SK-N-SH (cell line): Measurements from ENCODE around the gene MAX. TPM values are rescaled to one million over a fixed set of nuclear protein-coding genes. Genes with fewer than 3 reads are reported as not detected.

Experiments used
- CTCF ChIA-PET: fragments of 300-600, 350-600 bp; formaldehyde crosslinking; extraction: SDS; loops from one replicate; lab custom pipeline; 2021; lab: Yijun Ruan, JAX
- POLR2A ChIA-PET: fragments of 350-600 bp; sonication (Branson Sonifier 250); formaldehyde crosslinking; extraction: SDS; loops from one replicate; lab custom pipeline; 2020; ENCODE audit warnings: antibody characterized with exemption, inconsistent platforms; lab: Yijun Ruan, JAX
- DNase-seq: peaks from one replicate; pipeline ENCODE4 v3.0.0; 2012
- H2AFZ ChIP-seq: fragments of 200-600 bp; sonication (generic); 2 replicates; pipeline ENCODE4 v1.8.1; 2016; ENCODE audit warnings: antibody characterized with exemption, mild to moderate bottlenecking, low read depth
- H3F3A ChIP-seq: fragments of 200-600 bp; sonication (generic); replicated peaks from 2 replicates; pipeline ENCODE3; 2016; ENCODE audit warnings: antibody characterized with exemption, mild to moderate bottlenecking; ENCODE audit not compliant: insufficient read depth
- H3K27ac ChIP-seq, 2 experiments: fragments of 200-500 bp in 1 of 2; fragments of 200-600 bp in 1 of 2; sonication (Bioruptor generic) in 1 of 2; sonication (generic), shearing (Covaris generic) in 1 of 2; 2 replicates each; pipeline versions ENCODE4 v1.5.1 to v1.6.1; 2014 to 2016; ENCODE audit warnings: low read depth in 2 of 2, inconsistent platforms in 1 of 2, low read length in 1 of 2, mild to moderate bottlenecking in 1 of 2, mixed read lengths in 1 of 2
- H3K27me3 ChIP-seq: fragments of 200-600 bp; sonication (generic), shearing (Covaris generic); 2 replicates; pipeline ENCODE4 v1.6.1; 2016; ENCODE audit warnings: mixed run types; ENCODE audit not compliant: insufficient read depth
- H3K36me3 ChIP-seq, 2 experiments: fragments of 200-500 bp in 1 of 2; fragments of 200-600 bp in 1 of 2; sonication (Bioruptor generic) in 1 of 2; sonication (generic) in 1 of 2; replicated peaks in 1 of 2; 2 replicates each; pipeline versions ENCODE3 to v1.5.1; 2014 to 2016; ENCODE audit warnings: low read length in 1 of 2, mild to moderate bottlenecking in 1 of 2; ENCODE audit not compliant: insufficient read depth in 2 of 2, control insufficient read depth in 1 of 2
- H3K4me1 ChIP-seq, 2 experiments: fragments of 200-500 bp in 1 of 2; fragments of 200-600 bp in 1 of 2; sonication (Bioruptor generic) in 1 of 2; sonication (generic), shearing (Covaris generic) in 1 of 2; 2 replicates each; pipeline versions ENCODE4 v1.5.1 to v1.6.1; 2014 to 2016; ENCODE audit warnings: low read depth in 1 of 2, low read length in 1 of 2, mixed run types in 1 of 2; ENCODE audit not compliant: insufficient read depth in 2 of 2, control insufficient read depth in 1 of 2
- H3K4me2 ChIP-seq: fragments of 200-600 bp; sonication (generic), shearing (Covaris generic); 2 replicates; pipeline ENCODE4 v1.6.1; 2017; ENCODE audit warnings: mixed run types
- H3K4me3 ChIP-seq, 2 experiments: fragments of 200-500 bp in 1 of 2; fragments of 200-600 bp in 1 of 2; sonication (Bioruptor generic) in 1 of 2; sonication (generic), shearing (Covaris generic) in 1 of 2; 2 replicates each; pipeline versions ENCODE4 v1.5.1 to v1.8.1; 2014 to 2016; ENCODE audit warnings: low read depth in 2 of 2, inconsistent platforms in 1 of 2, low read length in 1 of 2, mild to moderate bottlenecking in 1 of 2, mixed read lengths in 1 of 2, moderate library complexity in 1 of 2
- H3K79me2 ChIP-seq: fragments of 200-600 bp; sonication (generic); 2 replicates; pipeline ENCODE4 v1.8.1; 2017; ENCODE audit warnings: mild to moderate bottlenecking; ENCODE audit not compliant: insufficient read depth
- H3K9ac ChIP-seq: fragments of 200-600 bp; sonication (generic); 2 replicates; pipeline ENCODE4 v1.6.1; 2017; ENCODE audit warnings: mixed run types
- H3K9me2 ChIP-seq: fragments of 200-600 bp; sonication (generic); 2 replicates; pipeline ENCODE4 v1.6.1; 2017; ENCODE audit warnings: mixed run types
- H3K9me3 ChIP-seq: fragments of 200-600 bp; sonication (generic); 2 replicates; pipeline ENCODE4 v1.6.1; 2017; ENCODE audit warnings: mixed run types, mild to moderate bottlenecking, moderate library complexity
- H4K20me1 ChIP-seq: fragments of 200-600 bp; sonication (generic); 2 replicates; pipeline ENCODE4 v1.6.1; 2017; ENCODE audit warnings: mild to moderate bottlenecking, mixed run types; ENCODE audit not compliant: insufficient read depth
- CTCF ChIP-seq: fragments of 200-600 bp; sonication (generic); IDR thresholded peaks from 2 replicates; pipeline ENCODE4 v1.6.1; 2017; ENCODE audit warnings: antibody characterized with exemption, mild to moderate bottlenecking, moderate library complexity
- ELF1 ChIP-seq: IDR thresholded peaks from 2 replicates; pipeline ENCODE4 v1.4.0; 2012
- EZH2phosphoT487 ChIP-seq: fragments of 200-600 bp; sonication (generic); IDR thresholded peaks from 2 replicates; pipeline ENCODE4 v1.6.1; 2017; ENCODE audit warnings: low read depth, mixed run types, mild to moderate bottlenecking, antibody characterized with exemption, moderate library complexity, borderline replicate concordance
- FOXJ3 ChIP-seq: sonication (generic); formaldehyde crosslinking; IDR thresholded peaks from 2 replicates; pipeline ENCODE4 v1.5.1; 2020; ENCODE audit warnings: mild to moderate bottlenecking, missing genetic modification reagents
- GABPA ChIP-seq: IDR thresholded peaks from 2 replicates; pipeline ENCODE4 v1.4.0; 2012; ENCODE audit warnings: low read depth, mild to moderate bottlenecking
- JUND ChIP-seq: IDR thresholded peaks from 2 replicates; pipeline ENCODE4 v1.4.0; 2012
- MEF2A ChIP-seq: IDR thresholded peaks from 2 replicates; pipeline ENCODE4 v1.4.0; 2012; ENCODE audit warnings: low read depth, borderline replicate concordance
- MXI1 ChIP-seq: IDR thresholded peaks from 2 replicates; pipeline ENCODE4 v1.6.1; 2012; ENCODE audit warnings: mild to moderate bottlenecking, low read depth, low read length, improper control_type of control experiment
- NFIC ChIP-seq: IDR thresholded peaks from 2 replicates; pipeline ENCODE4 v1.4.0; 2012; ENCODE audit warnings: borderline replicate concordance
- NRF1 ChIP-seq: IDR thresholded peaks from 2 replicates; pipeline ENCODE4 v1.6.1; 2012; ENCODE audit warnings: low read depth, mild to moderate bottlenecking, low read length
- PBX3 ChIP-seq: IDR thresholded peaks from 2 replicates; pipeline ENCODE4; 2012
- POLR2AphosphoS5 ChIP-seq: IDR thresholded peaks from 2 replicates; pipeline ENCODE4 v1.6.1; 2012; ENCODE audit warnings: low read depth, low read length
- RCOR1 ChIP-seq: fragments of 150-350 bp; IDR thresholded peaks from 2 replicates; pipeline ENCODE4 v1.6.1; 2017; ENCODE audit warnings: antibody characterized with exemption, low read length
- RFX5 ChIP-seq: IDR thresholded peaks from 2 replicates; pipeline ENCODE4 v1.6.1; 2012; ENCODE audit warnings: mild to moderate bottlenecking, improper control_type of control experiment, low read length
- SIN3A ChIP-seq: IDR thresholded peaks from 2 replicates; pipeline ENCODE4 v1.6.1; 2012; ENCODE audit warnings: low read depth, mild to moderate bottlenecking, low read length, moderate library complexity, borderline replicate concordance
- TAF1 ChIP-seq: IDR thresholded peaks from 2 replicates; pipeline ENCODE4 v1.6.1; 2012; ENCODE audit warnings: low read depth, mild to moderate bottlenecking, low read length, moderate library complexity, borderline replicate concordance
- TCF12 ChIP-seq: IDR thresholded peaks from 2 replicates; pipeline ENCODE4 v1.4.0; 2012
- TEAD4 ChIP-seq: IDR thresholded peaks from 2 replicates; pipeline ENCODE4 v1.4.0; 2012; ENCODE audit warnings: mild to moderate bottlenecking, borderline replicate concordance; ENCODE audit not compliant: insufficient read depth
- YY1 ChIP-seq: IDR thresholded peaks from 2 replicates; pipeline ENCODE4 v1.4.0; 2012; ENCODE audit warnings: low read depth, mild to moderate bottlenecking
- WGBS: methylation state at CpG from one replicate; pipeline ENCODE4 v1.1.6; 2017; ENCODE audit warnings: low lambda C conversion rate; 5-methylcytosine and 5-hydroxymethylcytosine counted together
- polyA plus RNA-seq, 3 experiments: library from polyadenylated mRNA; depleted of rRNA; stranded (reverse); fragments of >200 nt; gene quantifications; 2 replicates each; pipeline ENCODE4 v1.2.3, GENCODE V29; 2012
- TF ChIP-seq, protein P1 (sequence below): fragments of 150-350 bp; IDR thresholded peaks from 2 replicates; pipeline ENCODE4 v1.6.1; 2017; ENCODE audit warnings: antibody characterized with exemption, low read length, low read depth, borderline replicate concordance

Gene MAX
- polyA plus RNA-seq, 1 of the 3 experiments (the other 2 are of a cell fraction), result 103 TPM

- TF ChIP-seq YY1, result no peak
- TF ChIP-seq MEF2A, result no peak
- no peak for TF ChIP-seq TAF1
- TF ChIP-seq MXI1, result no peak
- TF ChIP-seq SIN3A, result no peak
- TF ChIP-seq CTCF, result no peak
- no peak for TF ChIP-seq GABPA
- TF ChIP-seq NRF1, result no peak
- TF ChIP-seq EZH2phosphoT487, result no peak
- TF ChIP-seq TEAD4, result no peak
- no peak for TF ChIP-seq POLR2AphosphoS5
- no peak for TF ChIP-seq PBX3
- TF ChIP-seq, all 33 proteins: peak for 0
- Histone ChIP-seq H3F3A (no peaks in the 10 kb centered on the region), H2AFZ (no peak overlapping the region), H3K9me3 (no peaks in the 10 kb centered on the region), H4K20me1 (no peaks in the 10 kb centered on the region), H3K9ac (no peak overlapping the region), H3K9me2 (no peaks in the 10 kb centered on the region), H3K4me2 (no peak overlapping the region), H3K4me3 (no peak overlapping the region), H3K36me3 (no peaks in the 10 kb centered on the region), H3K27ac (no peak overlapping the region), H3K27me3 (no peaks in the 10 kb centered on the region), H3K79me2 (no peaks in the 10 kb centered on the region), H3K4me1 (no peaks in the 10 kb centered on the region; a peak in 1 of 4 replicates)
- WGBS, result 75% methylated on average over 12 of the region's 12 CpGs
- no peak for DNase-seq
- POLR2A ChIA-PET, result no interaction called here
- CTCF ChIA-PET, result interaction anchor here (0.6 kb wide), 1 partner anchor 28 kb away, joined by 4 read pairs; no protein-coding TSS in a partner anchor
These were observed 32.6 kb upstream of the MAX start for GRCh38 chr14:65134651-65135579.

DNA sequence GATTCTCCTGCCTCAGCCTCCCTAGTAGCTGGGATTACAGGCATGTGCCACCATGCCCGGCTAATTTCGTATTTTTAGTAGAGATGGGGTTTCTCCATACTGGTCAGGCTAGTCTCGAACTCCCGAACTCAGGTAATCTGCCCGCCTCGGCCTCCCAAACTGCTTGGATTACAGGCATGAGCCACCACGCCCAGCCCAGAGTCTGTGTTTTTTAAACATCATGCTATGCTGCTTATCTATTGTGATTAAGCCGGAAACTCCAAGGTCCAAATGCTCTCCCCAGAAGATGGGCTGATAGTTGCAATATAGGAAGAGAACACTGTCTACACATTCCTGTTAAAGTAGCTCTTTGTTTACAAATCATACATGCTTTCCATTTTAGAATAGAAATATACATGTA lies 30.5 kb upstream of the MAX start:
- no peak overlapping the region for H2AFZ ChIP-seq
- WGBS, result 80% methylated on average over 8 of the region's 8 CpGs
- CTCF ChIA-PET, result no interaction called here
- TF ChIP-seq GABPA (no peak), TCF12 (no peak), POLR2AphosphoS5 (no peak), ELF1 (no peak), RFX5 (no peak), RCOR1 (no peak), EZH2phosphoT487 (no peak), FOXJ3 (CRISPR knock-in tag) (no peak), CTCF (no peak), JUND (no peak), NRF1 (no peak), NFIC (no peak)
- TF ChIP-seq, protein P1, sequence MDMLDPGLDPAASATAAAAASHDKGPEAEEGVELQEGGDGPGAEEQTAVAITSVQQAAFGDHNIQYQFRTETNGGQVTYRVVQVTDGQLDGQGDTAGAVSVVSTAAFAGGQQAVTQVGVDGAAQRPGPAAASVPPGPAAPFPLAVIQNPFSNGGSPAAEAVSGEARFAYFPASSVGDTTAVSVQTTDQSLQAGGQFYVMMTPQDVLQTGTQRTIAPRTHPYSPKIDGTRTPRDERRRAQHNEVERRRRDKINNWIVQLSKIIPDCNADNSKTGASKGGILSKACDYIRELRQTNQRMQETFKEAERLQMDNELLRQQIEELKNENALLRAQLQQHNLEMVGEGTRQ, result no peak

More for the DNA sequence above, 30.5 kb upstream of the MAX start:
- Histone ChIP-seq H4K20me1 (no peaks in the 10 kb centered on the region), H3K4me1 (no peaks in the 10 kb centered on the region; a peak in 1 of 4 replicates), H3K4me2 (no peak overlapping the region), H3F3A (no peaks in the 10 kb centered on the region), H3K79me2 (no peaks in the 10 kb centered on the region), H3K36me3 (no peaks in the 10 kb centered on the region), H3K9me3 (no peaks in the 10 kb centered on the region), H3K4me3 (no peak overlapping the region), H3K27me3 (no peaks in the 10 kb centered on the region), H3K9me2 (no peaks in the 10 kb centered on the region), H3K27ac (no peak overlapping the region), H3K9ac (no peak overlapping the region)
- DNase-seq, result no peak
- POLR2A ChIA-PET, result no interaction called here
